Endothelial cell of umbilical vein (primary cell): ENCODE data around the gene THOP1. TPM values are rescaled to one million over a fixed set of nuclear protein-coding genes. Genes with fewer than 3 reads are reported as not detected.

Source experiments
- BruUV-seq: library from RNA; stranded (reverse); fragments of 400-500 nt; replicated peaks from 2 replicates; lab custom pipeline; 2021; lab: Mats Ljungman, UMichigan
- CTCF ChIA-PET: fragments of 300-600, 350-600 bp; sonication (Branson Sonifier 250); formaldehyde crosslinking; loops from one replicate; lab custom pipeline; 2021; ENCODE audit warnings: antibody characterized with exemption, inconsistent platforms; lab: Charles Lee
- POLR2A ChIA-PET: fragments of 300-600, 350-600 bp; sonication (Branson Sonifier 250); formaldehyde crosslinking; loops from one replicate; lab custom pipeline; 2021; ENCODE audit warnings: antibody characterized with exemption, inconsistent platforms; lab: Charles Lee
- DNase-seq: peaks from one replicate; pipeline ENCODE4 v3.0.0-alpha.2; 2011; ENCODE audit warnings: low read depth, low spot score
- FAIRE-seq: peaks from 2 replicates; lab custom pipeline; 2011; peaks lifted over from hg19 to GRCh38; lab: Jason Lieb, UNC
- H2AFZ ChIP-seq: 2 replicates; pipeline ENCODE4 v1.6.0; 2012; ENCODE audit warnings: low read depth, low read length, control low read depth, inconsistent platforms
- H3K27ac ChIP-seq: 2 replicates; pipeline ENCODE4 v1.5.1; 2011; ENCODE audit warnings: low read depth, mild to moderate bottlenecking, control low read depth, low read length, moderate library complexity; ENCODE audit not compliant: insufficient read depth
- H3K27me3 ChIP-seq, 2 experiments: 2 replicates each; pipeline versions ENCODE4 v1.6.0 to v1.6.1; 2011; ENCODE audit warnings: low read length in 2 of 2, mixed read lengths in 1 of 2; ENCODE audit not compliant: control insufficient read depth in 2 of 2, insufficient read depth in 2 of 2
- H3K36me3 ChIP-seq, 2 experiments: 2 replicates in 1 of 2; 3 replicates in 1 of 2; pipeline ENCODE4 v1.5.1; 2011; ENCODE audit warnings: low read length in 2 of 2, mild to moderate bottlenecking in 1 of 2, moderate library complexity in 1 of 2; ENCODE audit not compliant: control insufficient read depth in 2 of 2, insufficient read depth in 2 of 2; ENCODE audit errors: extremely low read depth in 1 of 2
- H3K4me1 ChIP-seq: 3 replicates; pipeline ENCODE4 v1.5.1; 2011; ENCODE audit warnings: mild to moderate bottlenecking, low read length; ENCODE audit not compliant: control insufficient read depth, insufficient read depth; ENCODE audit errors: extremely low read depth
- H3K4me2 ChIP-seq: 2 replicates; pipeline ENCODE4 v1.6.1; 2011; ENCODE audit warnings: low read length, control low read depth, mixed read lengths; ENCODE audit not compliant: insufficient read depth
- H3K4me3 ChIP-seq, 3 experiments: fragments of 200-600 bp in 1 of 3; sonication (generic), shearing (Covaris generic) in 1 of 3; replicated peaks in 1 of 3; 2 replicates each; pipeline ENCODE4 v1.5.1; 2011 to 2016; ENCODE audit warnings: control low read depth in 3 of 3, low read length in 3 of 3, mild to moderate bottlenecking in 2 of 3, inconsistent platforms in 1 of 3, low read depth in 1 of 3, moderate library complexity in 1 of 3; ENCODE audit not compliant: insufficient read depth in 1 of 3
- H3K79me2 ChIP-seq: 2 replicates; pipeline ENCODE4 v1.6.0; 2012; ENCODE audit warnings: low read length, inconsistent platforms; ENCODE audit not compliant: control insufficient read depth, insufficient read depth
- H3K9ac ChIP-seq: replicated peaks from 2 replicates; pipeline ENCODE3; 2011; ENCODE audit warnings: low read length, control low read depth; ENCODE audit not compliant: insufficient read depth; ENCODE audit errors: extremely low read depth
- H3K9me1 ChIP-seq: replicated peaks from 3 replicates; pipeline ENCODE4 v1.6.0; 2011; ENCODE audit warnings: mild to moderate bottlenecking, low read length; ENCODE audit not compliant: control insufficient read depth, insufficient read depth; ENCODE audit errors: extremely low read depth
- H3K9me3 ChIP-seq: replicated peaks from 2 replicates; pipeline ENCODE4 v1.5.1; 2012; ENCODE audit warnings: low read length, inconsistent platforms; ENCODE audit not compliant: control insufficient read depth, insufficient read depth
- H4K20me1 ChIP-seq: replicated peaks from 2 replicates; pipeline ENCODE3; 2011; ENCODE audit warnings: mild to moderate bottlenecking, low read length; ENCODE audit not compliant: control insufficient read depth, insufficient read depth; ENCODE audit errors: extremely low read depth
- EZH2 ChIP-seq: IDR thresholded peaks from 2 replicates; pipeline ENCODE4 v1.6.1; 2012; ENCODE audit warnings: borderline replicate concordance, low read depth, mild to moderate bottlenecking, moderate library complexity, low read length, inconsistent platforms; ENCODE audit not compliant: severe bottlenecking
- FOS ChIP-seq: IDR thresholded peaks from 2 replicates; pipeline ENCODE4 v1.6.1; 2011; ENCODE audit warnings: mild to moderate bottlenecking, low read length, moderate library complexity, borderline replicate concordance; ENCODE audit not compliant: insufficient read depth
- GATA2 ChIP-seq: IDR thresholded peaks from 2 replicates; pipeline ENCODE4 v1.7.0; 2011; ENCODE audit warnings: low read depth, mild to moderate bottlenecking, moderate library complexity, mixed read lengths, low read length; ENCODE audit not compliant: insufficient read length, insufficient read depth
- JUN ChIP-seq: IDR thresholded peaks from 2 replicates; pipeline ENCODE4 v1.6.1; 2011; ENCODE audit warnings: borderline replicate concordance, low read depth; ENCODE audit not compliant: insufficient read length, insufficient read depth
- MYC ChIP-seq: IDR thresholded peaks from one replicate; pipeline ENCODE4 v1.6.1; 2011; ENCODE audit warnings: mild to moderate bottlenecking, low read depth, low read length
- POLR2A ChIP-seq: IDR thresholded peaks from 2 replicates; pipeline ENCODE4 v1.6.1; 2012; ENCODE audit warnings: low read depth, mild to moderate bottlenecking, control low read depth, low read length
- POLR2AphosphoS5 ChIP-seq: IDR thresholded peaks from 2 replicates; pipeline ENCODE4 v1.6.1; 2012; ENCODE audit warnings: low read depth, mild to moderate bottlenecking, control low read depth, low read length, moderate library complexity; ENCODE audit not compliant: insufficient read depth
- dilution Hi-C: fragments of 300-500 bp; cut with MboI; formaldehyde crosslinking; loops from one replicate; pipeline ENCODE4 v1.15.0; 2019; ENCODE audit warnings: low sequenced_read_pairs; ENCODE audit not compliant: extremely low pct_ligation_motif_present
- intact Hi-C: fragments of 100-400 bp; cut with micrococcal nuclease; formaldehyde crosslinking; loops from one replicate; pipeline ENCODE4 v1.10.0; 2022
- polyA plus RNA-seq, 4 experiments: library from polyadenylated mRNA; depleted of rRNA in 3 of 4; stranded (reverse) in 3 of 4; unstranded in 1 of 4; fragments of >200 nt; gene quantifications; 2 replicates each; pipeline versions ENCODE4 v1.2.1 to v1.2.3, GENCODE V29; 2011 to 2012; ENCODE audit warnings: missing spikeins in 1 of 4
- total RNA-seq: library from RNA; stranded (reverse); gene quantifications from 2 replicates; pipeline ENCODE4 v1.2.3, GENCODE V29; 2021
- TF ChIP-seq, protein P1 (sequence below): IDR thresholded peaks from 2 replicates; pipeline ENCODE4 v1.6.1; 2011; ENCODE audit not compliant: insufficient read depth, insufficient read length

The THOP1 gene
- total and polyA plus RNA-seq, 2 donors (not counting 3 experiments of a cell fraction or from before 2014, with no cell fraction given): 88.0 to 115 TPM

DNA sequence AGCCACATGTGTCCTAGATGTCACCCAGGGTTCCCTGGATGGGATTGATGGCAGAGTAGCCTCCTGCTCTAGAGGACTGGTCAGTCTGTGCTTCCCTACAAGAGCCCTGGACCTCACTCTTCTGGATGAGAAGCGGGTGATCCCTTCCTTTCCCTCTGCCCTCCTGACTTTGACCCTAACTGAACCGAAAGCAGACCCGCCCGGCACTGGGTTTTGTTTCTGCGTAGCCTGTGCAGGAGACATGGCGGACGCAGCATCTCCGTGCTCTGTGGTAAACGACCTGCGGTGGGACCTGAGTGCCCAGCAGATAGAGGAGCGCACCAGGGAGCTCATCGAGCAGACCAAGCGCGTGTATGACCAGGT, 4.9 kb downstream of the THOP1 start:
- no TSS peak for BruUV-seq
- intact Hi-C loops: no loop called here
- CTCF ChIA-PET: no interaction called here
- POLR2A ChIA-PET: no interaction called here
- TF ChIP-seq MYC (no peak), EZH2 (no peak), FOS (no peak), JUN (no peak), POLR2AphosphoS5 (no peak), GATA2 (no peak), POLR2A (no peak)
- TF ChIP-seq, protein P1, sequence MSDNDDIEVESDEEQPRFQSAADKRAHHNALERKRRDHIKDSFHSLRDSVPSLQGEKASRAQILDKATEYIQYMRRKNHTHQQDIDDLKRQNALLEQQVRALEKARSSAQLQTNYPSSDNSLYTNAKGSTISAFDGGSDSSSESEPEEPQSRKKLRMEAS: no peak
- dilution Hi-C loops: no loop called here
- Histone ChIP-seq H3K9me1 (no peaks in the 10 kb centered on the region), H3K36me3 (peaks cover 4 to 10% of the 10 kb centered on the region in 2 experiments), H4K20me1 (no peaks in the 10 kb centered on the region), H3K9me3 (no peaks in the 10 kb centered on the region), H3K4me3 (no peak overlapping the region), H3K79me2 (peaks cover 34% of the 10 kb centered on the region), H3K27me3 (no peaks in the 10 kb centered on the region), H3K4me1 (peaks cover 7% of the 10 kb centered on the region), H3K4me2 (no peak overlapping the region), H3K9ac (no peak overlapping the region), H2AFZ (no peak overlapping the region), H3K27ac (no peak overlapping the region)
- DNase-seq: no peak
- no peak for FAIRE-seq
